ENCODE results near the gene PIEZO1. TPM values are rescaled to one million over a fixed set of nuclear protein-coding genes. Genes with fewer than 3 reads are reported as not detected.

Gene PIEZO1
- total and polyA plus RNA-seq, 10 of the 15 experiments (the other 5 are each of a cell fraction or from before 2014, with no cell fraction given) = 1.3 to 169 (median 33.4) TPM

DNA sequence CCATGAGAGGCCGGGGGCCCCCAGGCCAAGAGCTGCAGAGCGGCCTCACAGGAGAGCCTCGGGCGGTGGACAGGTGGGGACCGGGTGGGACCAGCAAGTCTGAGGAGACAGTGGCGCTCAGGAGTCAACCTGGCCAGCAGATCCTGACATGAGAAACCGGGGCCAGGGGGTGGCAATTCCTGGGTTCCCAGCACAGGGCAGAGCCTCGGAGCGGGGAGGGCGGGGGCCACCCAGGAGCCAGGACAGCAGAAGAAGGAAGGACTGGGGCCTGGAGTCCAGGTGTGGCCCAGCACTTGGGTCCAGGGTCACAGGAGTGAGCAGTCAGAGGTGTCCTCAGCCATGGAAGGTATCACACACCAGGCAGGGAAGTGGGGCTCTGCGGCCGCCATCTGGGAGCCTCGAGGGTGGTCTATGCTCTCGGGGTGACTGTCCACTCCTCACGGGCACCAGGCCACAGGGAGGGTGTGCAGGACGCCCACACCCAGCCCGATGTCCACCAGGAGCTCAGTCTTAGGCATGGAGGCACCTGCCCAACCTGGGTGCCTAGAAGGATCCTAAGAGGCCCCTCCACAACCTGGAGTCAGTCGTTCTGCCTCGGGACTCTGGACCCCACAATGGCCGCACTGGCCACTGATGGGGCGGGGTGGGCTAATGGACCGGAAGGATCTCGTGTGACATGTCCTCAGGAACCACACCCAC, 29.1 kb downstream of the PIEZO1 start:
- Histone ChIP-seq H3K4me3 (no peak overlapping the region), H3K36me3 (ENCODE audit: control insufficient read depth in 2 of 2, insufficient read depth in 2 of 2, low read length in 1 of 2) (peaks cover 0 to 6% of the 10 kb centered on the region in 2 experiments; a peak in 3 of 4 replicates), H3K27me3 (replicated peaks in 1 of 2; ENCODE audit: control insufficient read depth in 2 of 2, insufficient read depth in 2 of 2, low read length in 1 of 2) (no peaks in the 10 kb centered on the region), H3K27ac (ENCODE audit: control insufficient read depth, insufficient read depth) (no peak overlapping the region), H4K20me1 (ENCODE audit: control insufficient read depth, insufficient read depth) (peaks cover 3% of the 10 kb centered on the region), H2AFZ (ENCODE audit: control insufficient read depth, low read depth, low read length) (no peak overlapping the region), H3K79me2 (ENCODE audit: control insufficient read depth, insufficient read depth, low read length) (peaks cover 4% of the 10 kb centered on the region), H3K9me3 (replicated peaks; ENCODE audit: control insufficient read depth, insufficient read depth, low read length) (no peaks in the 10 kb centered on the region), H3K4me2 (ENCODE audit: control insufficient read depth, insufficient read depth) (no peak overlapping the region), H3K4me1 (ENCODE audit: control insufficient read depth, insufficient read depth, low read length) (no peaks in the 10 kb centered on the region), H3K9ac (ENCODE audit: control insufficient read depth, insufficient read depth, low read length) (no peak overlapping the region)
- ChIA-PET POLR2A (no interaction called here), CTCF (interaction anchor here (0.8 kb wide), 1 partner anchor 18 kb away, joined by 3 read pairs; no protein-coding TSS in a partner anchor), RAD21 (ENCODE audit: unreplicated experiment) (interaction anchor here (0.7 kb wide), 1 partner anchor 29 kb away, joined by 4 read pairs; the partner anchor contains the start of gene PIEZO1), SMC1A (ENCODE audit: uncharacterized antibody, unreplicated experiment) (no interaction called here)
- in situ Hi-C loops (cut with MboI) (no loop called here), intact Hi-C loops (cut with micrococcal nuclease; ENCODE audit: unreplicated experiment) (no loop called here)
- BruUV-seq (replicated peaks) = no TSS peak
- no peak for DNase-seq (ENCODE audit: low read depth, low spot score)
- ATAC-seq = no peak
- FAIRE-seq = no peak
- WGBS (ENCODE audit: insufficient coverage, insufficient replicate concordance, low lambda C conversion rate, missing lambda C conversion rate) = 98% methylated on average over 21 of the region's 23 CpGs
- TF ChIP-seq KLF5 (IDR thresholded peaks at IDR 0.05; ENCODE audit: partially characterized antibody) (no peak), MYB (IDR thresholded peaks at IDR 0.05; ENCODE audit: borderline replicate concordance, low read depth, low read length) (no peak), ESRRA (IDR thresholded peaks at IDR 0.05; ENCODE audit: low read length) (no peak), MYC (IDR thresholded peaks at IDR 0.05; ENCODE audit: insufficient read depth, insufficient read length, insufficient replicate concordance, low read length, severe bottlenecking) (no peak), TARDBP (IDR thresholded peaks at IDR 0.05; ENCODE audit: borderline replicate concordance) (no peak), SIX5 (IDR thresholded peaks at IDR 0.05; ENCODE audit: low read depth, low read length, severe bottlenecking) (no peak), RCOR1 (conservative IDR thresholded peaks at IDR 0.05; ENCODE audit: low read depth, low read length) (no peak), PAX8 (IDR thresholded peaks at IDR 0.05) (no peak), ZNF384 (IDR thresholded peaks at IDR 0.05; ENCODE audit: borderline replicate concordance, low read depth, low read length) (no peak)
- TF ChIP-seq, protein P1, sequence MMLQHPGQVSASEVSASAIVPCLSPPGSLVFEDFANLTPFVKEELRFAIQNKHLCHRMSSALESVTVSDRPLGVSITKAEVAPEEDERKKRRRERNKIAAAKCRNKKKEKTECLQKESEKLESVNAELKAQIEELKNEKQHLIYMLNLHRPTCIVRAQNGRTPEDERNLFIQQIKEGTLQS (IDR thresholded peaks at IDR 0.05; ENCODE audit: borderline replicate concordance, extremely low read depth, low read depth, low read length) = no peak
- TF ChIP-seq, protein P2, sequence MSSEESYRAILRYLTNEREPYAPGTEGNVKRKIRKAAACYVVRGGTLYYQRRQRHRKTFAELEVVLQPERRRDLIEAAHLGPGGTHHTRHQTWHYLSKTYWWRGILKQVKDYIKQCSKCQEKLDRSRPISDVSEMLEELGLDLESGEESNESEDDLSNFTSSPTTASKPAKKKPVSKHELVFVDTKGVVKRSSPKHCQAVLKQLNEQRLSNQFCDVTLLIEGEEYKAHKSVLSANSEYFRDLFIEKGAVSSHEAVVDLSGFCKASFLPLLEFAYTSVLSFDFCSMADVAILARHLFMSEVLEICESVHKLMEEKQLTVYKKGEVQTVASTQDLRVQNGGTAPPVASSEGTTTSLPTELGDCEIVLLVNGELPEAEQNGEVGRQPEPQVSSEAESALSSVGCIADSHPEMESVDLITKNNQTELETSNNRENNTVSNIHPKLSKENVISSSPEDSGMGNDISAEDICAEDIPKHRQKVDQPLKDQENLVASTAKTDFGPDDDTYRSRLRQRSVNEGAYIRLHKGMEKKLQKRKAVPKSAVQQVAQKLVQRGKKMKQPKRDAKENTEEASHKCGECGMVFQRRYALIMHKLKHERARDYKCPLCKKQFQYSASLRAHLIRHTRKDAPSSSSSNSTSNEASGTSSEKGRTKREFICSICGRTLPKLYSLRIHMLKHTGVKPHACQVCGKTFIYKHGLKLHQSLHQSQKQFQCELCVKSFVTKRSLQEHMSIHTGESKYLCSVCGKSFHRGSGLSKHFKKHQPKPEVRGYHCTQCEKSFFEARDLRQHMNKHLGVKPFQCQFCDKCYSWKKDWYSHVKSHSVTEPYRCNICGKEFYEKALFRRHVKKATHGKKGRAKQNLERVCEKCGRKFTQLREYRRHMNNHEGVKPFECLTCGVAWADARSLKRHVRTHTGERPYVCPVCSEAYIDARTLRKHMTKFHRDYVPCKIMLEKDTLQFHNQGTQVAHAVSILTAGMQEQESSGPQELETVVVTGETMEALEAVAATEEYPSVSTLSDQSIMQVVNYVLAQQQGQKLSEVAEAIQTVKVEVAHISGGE (CRISPR knock-in tag; IDR thresholded peaks at IDR 0.05) = no peak
- TF ChIP-seq, protein P3, sequence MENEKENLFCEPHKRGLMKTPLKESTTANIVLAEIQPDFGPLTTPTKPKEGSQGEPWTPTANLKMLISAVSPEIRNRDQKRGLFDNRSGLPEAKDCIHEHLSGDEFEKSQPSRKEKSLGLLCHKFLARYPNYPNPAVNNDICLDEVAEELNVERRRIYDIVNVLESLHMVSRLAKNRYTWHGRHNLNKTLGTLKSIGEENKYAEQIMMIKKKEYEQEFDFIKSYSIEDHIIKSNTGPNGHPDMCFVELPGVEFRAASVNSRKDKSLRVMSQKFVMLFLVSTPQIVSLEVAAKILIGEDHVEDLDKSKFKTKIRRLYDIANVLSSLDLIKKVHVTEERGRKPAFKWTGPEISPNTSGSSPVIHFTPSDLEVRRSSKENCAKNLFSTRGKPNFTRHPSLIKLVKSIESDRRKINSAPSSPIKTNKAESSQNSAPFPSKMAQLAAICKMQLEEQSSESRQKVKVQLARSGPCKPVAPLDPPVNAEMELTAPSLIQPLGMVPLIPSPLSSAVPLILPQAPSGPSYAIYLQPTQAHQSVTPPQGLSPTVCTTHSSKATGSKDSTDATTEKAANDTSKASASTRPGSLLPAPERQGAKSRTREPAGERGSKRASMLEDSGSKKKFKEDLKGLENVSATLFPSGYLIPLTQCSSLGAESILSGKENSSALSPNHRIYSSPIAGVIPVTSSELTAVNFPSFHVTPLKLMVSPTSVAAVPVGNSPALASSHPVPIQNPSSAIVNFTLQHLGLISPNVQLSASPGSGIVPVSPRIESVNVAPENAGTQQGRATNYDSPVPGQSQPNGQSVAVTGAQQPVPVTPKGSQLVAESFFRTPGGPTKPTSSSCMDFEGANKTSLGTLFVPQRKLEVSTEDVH (IDR thresholded peaks at IDR 0.05; ENCODE audit: low read depth, partially characterized antibody) = no peak

Measured in GM12878 (cell line).